GM23338 (cell line): ENCODE measurements around the gene CNTNAP2.

Experiments used
- CREB1 ChIP-seq: fragments of 250-450 bp; sonication (Bioruptor Pico); IDR thresholded peaks from 2 replicates; pipeline ENCODE4 v1.5.0; 2020; ENCODE audit warnings: low read depth, mild to moderate bottlenecking, moderate library complexity
- CTCF ChIP-seq, 2 experiments: fragments of 200-600 bp in 1 of 2; sonication (generic) in 1 of 2; conservative IDR thresholded peaks; 2 replicates each; pipeline versions ENCODE4 v1.5.1 to v1.6.1; 2016 to 2017; ENCODE audit warnings: antibody characterized with exemption in 2 of 2, low read depth in 2 of 2, mild to moderate bottlenecking in 2 of 2, moderate library complexity in 1 of 2
- ETS1 ChIP-seq: IDR thresholded peaks from 2 replicates; pipeline ENCODE4 v1.6.1; 2016; ENCODE audit warnings: antibody characterized with exemption
- EZH2 ChIP-seq: fragments of 200-600 bp; sonication (generic); IDR thresholded peaks from one replicate; pipeline ENCODE4 v1.8.0; 2017; ENCODE audit warnings: antibody characterized with exemption, mild to moderate bottlenecking, low read depth; ENCODE audit not compliant: unreplicated experiment
- EZH2phosphoT487 ChIP-seq: fragments of 200-600 bp; sonication (generic); IDR thresholded peaks from one replicate; pipeline ENCODE4 v1.8.1; 2018; ENCODE audit warnings: antibody characterized with exemption; ENCODE audit not compliant: unreplicated experiment
- JUNB ChIP-seq: IDR thresholded peaks from one replicate; pipeline ENCODE4 v1.6.1; 2016; ENCODE audit warnings: antibody characterized with exemption; ENCODE audit not compliant: unreplicated experiment
- NANOG ChIP-seq: IDR thresholded peaks from 2 replicates; pipeline ENCODE4 v1.6.1; 2016; ENCODE audit warnings: antibody characterized with exemption, borderline replicate concordance
- POLR2AphosphoS5 ChIP-seq: IDR thresholded peaks from 2 replicates; pipeline ENCODE4 v1.6.1; 2016; ENCODE audit warnings: antibody characterized with exemption, low read depth
- STAT1 ChIP-seq: IDR thresholded peaks from one replicate; pipeline ENCODE4 v1.6.1; 2016; ENCODE audit warnings: antibody characterized with exemption; ENCODE audit not compliant: unreplicated experiment
- ZNF114 ChIP-seq: fragments of 250-450 bp; sonication (Bioruptor Pico); IDR thresholded peaks from 2 replicates; pipeline ENCODE4 v1.5.0; 2020; ENCODE audit warnings: mild to moderate bottlenecking, moderate library complexity
- ZNF331 ChIP-seq: fragments of 250-450 bp; sonication (Bioruptor Pico); IDR thresholded peaks from 2 replicates; pipeline ENCODE4 v1.5.0; 2020; ENCODE audit warnings: low read depth, mild to moderate bottlenecking, moderate library complexity
- TF ChIP-seq, protein P1 (sequence below): IDR thresholded peaks from one replicate; pipeline ENCODE4 v1.6.1; 2018; ENCODE audit warnings: antibody characterized with exemption; ENCODE audit not compliant: unreplicated experiment
- TF ChIP-seq, protein P2 (sequence below): fragments of 250-450 bp; sonication (Bioruptor Pico); IDR thresholded peaks from 2 replicates; pipeline ENCODE4 v1.5.0; 2020; ENCODE audit warnings: mild to moderate bottlenecking, moderate library complexity

DNA sequence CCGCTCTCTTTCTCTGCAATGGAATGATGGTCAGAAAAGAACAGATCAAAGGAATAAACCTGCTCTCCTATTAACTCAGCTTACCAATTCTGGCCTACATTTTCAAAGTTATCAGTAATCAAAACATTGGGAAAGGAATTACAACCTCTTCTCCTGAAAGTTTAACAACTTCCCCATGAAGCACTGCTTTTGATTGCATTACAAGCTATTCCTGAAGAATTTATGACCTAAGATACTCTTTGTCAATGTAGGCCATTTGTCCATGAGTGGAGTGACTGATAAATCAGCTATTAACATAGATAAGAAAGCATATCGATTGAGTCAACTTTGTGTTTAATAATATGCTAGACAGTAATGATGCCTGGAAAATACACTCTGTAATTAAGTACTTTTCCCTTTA is 2202.2 kb downstream of the CNTNAP2 start:
- TF ChIP-seq CTCF (conservative IDR thresholded peaks at IDR 0.05; ENCODE audit: low read depth in 2 of 2) = no peak
- TF ChIP-seq EZH2phosphoT487 = no peak
- TF ChIP-seq, protein P1, sequence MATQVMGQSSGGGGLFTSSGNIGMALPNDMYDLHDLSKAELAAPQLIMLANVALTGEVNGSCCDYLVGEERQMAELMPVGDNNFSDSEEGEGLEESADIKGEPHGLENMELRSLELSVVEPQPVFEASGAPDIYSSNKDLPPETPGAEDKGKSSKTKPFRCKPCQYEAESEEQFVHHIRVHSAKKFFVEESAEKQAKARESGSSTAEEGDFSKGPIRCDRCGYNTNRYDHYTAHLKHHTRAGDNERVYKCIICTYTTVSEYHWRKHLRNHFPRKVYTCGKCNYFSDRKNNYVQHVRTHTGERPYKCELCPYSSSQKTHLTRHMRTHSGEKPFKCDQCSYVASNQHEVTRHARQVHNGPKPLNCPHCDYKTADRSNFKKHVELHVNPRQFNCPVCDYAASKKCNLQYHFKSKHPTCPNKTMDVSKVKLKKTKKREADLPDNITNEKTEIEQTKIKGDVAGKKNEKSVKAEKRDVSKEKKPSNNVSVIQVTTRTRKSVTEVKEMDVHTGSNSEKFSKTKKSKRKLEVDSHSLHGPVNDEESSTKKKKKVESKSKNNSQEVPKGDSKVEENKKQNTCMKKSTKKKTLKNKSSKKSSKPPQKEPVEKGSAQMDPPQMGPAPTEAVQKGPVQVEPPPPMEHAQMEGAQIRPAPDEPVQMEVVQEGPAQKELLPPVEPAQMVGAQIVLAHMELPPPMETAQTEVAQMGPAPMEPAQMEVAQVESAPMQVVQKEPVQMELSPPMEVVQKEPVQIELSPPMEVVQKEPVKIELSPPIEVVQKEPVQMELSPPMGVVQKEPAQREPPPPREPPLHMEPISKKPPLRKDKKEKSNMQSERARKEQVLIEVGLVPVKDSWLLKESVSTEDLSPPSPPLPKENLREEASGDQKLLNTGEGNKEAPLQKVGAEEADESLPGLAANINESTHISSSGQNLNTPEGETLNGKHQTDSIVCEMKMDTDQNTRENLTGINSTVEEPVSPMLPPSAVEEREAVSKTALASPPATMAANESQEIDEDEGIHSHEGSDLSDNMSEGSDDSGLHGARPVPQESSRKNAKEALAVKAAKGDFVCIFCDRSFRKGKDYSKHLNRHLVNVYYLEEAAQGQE = no peak
- TF ChIP-seq EZH2 = no peak
- TF ChIP-seq POLR2AphosphoS5 = no peak
- TF ChIP-seq STAT1 = no peak
- no peak for TF ChIP-seq ZNF331 (CRISPR knock-in tag)
- TF ChIP-seq JUNB = no peak
- no peak for TF ChIP-seq CREB1 (CRISPR knock-in tag)
- no peak for TF ChIP-seq NANOG
- TF ChIP-seq ZNF114 (CRISPR knock-in tag) = no peak
- no peak for TF ChIP-seq ETS1
- TF ChIP-seq, protein P2, sequence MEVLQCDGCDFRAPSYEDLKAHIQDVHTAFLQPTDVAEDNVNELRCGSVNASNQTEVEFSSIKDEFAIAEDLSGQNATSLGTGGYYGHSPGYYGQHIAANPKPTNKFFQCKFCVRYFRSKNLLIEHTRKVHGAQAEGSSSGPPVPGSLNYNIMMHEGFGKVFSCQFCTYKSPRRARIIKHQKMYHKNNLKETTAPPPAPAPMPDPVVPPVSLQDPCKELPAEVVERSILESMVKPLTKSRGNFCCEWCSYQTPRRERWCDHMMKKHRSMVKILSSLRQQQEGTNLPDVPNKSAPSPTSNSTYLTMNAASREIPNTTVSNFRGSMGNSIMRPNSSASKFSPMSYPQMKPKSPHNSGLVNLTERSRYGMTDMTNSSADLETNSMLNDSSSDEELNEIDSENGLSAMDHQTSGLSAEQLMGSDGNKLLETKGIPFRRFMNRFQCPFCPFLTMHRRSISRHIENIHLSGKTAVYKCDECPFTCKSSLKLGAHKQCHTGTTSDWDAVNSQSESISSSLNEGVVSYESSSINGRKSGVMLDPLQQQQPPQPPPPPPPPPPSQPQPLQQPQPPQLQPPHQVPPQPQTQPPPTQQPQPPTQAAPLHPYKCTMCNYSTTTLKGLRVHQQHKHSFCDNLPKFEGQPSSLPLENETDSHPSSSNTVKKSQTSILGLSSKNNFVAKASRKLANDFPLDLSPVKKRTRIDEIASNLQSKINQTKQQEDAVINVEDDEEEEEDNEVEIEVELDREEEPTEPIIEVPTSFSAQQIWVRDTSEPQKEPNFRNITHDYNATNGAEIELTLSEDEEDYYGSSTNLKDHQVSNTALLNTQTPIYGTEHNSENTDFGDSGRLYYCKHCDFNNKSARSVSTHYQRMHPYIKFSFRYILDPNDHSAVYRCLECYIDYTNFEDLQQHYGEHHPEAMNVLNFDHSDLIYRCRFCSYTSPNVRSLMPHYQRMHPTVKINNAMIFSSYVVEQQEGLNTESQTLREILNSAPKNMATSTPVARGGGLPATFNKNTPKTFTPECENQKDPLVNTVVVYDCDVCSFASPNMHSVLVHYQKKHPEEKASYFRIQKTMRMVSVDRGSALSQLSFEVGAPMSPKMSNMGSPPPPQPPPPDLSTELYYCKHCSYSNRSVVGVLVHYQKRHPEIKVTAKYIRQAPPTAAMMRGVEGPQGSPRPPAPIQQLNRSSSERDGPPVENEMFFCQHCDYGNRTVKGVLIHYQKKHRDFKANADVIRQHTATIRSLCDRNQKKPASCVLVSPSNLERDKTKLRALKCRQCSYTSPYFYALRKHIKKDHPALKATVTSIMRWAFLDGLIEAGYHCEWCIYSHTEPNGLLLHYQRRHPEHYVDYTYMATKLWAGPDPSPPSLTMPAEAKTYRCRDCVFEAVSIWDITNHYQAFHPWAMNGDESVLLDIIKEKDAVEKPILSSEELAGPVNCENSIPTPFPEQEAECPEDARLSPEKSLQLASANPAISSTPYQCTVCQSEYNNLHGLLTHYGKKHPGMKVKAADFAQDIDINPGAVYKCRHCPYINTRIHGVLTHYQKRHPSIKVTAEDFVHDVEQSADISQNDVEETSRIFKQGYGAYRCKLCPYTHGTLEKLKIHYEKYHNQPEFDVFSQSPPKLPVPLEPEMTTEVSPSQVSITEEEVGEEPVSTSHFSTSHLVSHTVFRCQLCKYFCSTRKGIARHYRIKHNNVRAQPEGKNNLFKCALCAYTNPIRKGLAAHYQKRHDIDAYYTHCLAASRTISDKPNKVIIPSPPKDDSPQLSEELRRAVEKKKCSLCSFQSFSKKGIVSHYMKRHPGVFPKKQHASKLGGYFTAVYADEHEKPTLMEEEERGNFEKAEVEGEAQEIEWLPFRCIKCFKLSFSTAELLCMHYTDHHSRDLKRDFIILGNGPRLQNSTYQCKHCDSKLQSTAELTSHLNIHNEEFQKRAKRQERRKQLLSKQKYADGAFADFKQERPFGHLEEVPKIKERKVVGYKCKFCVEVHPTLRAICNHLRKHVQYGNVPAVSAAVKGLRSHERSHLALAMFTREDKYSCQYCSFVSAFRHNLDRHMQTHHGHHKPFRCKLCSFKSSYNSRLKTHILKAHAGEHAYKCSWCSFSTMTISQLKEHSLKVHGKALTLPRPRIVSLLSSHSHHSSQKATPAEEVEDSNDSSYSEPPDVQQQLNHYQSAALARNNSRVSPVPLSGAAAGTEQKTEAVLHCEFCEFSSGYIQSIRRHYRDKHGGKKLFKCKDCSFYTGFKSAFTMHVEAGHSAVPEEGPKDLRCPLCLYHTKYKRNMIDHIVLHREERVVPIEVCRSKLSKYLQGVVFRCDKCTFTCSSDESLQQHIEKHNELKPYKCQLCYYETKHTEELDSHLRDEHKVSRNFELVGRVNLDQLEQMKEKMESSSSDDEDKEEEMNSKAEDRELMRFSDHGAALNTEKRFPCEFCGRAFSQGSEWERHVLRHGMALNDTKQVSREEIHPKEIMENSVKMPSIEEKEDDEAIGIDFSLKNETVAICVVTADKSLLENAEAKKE = no peak
